ENCODE measurements around the gene FRMD4B. TPM values are rescaled to one million over a fixed set of nuclear protein-coding genes. Genes with fewer than 3 reads are reported as not detected.

The FRMD4B gene
- total RNA-seq, 2 experiments from 2014 or later = not detected

DNA sequence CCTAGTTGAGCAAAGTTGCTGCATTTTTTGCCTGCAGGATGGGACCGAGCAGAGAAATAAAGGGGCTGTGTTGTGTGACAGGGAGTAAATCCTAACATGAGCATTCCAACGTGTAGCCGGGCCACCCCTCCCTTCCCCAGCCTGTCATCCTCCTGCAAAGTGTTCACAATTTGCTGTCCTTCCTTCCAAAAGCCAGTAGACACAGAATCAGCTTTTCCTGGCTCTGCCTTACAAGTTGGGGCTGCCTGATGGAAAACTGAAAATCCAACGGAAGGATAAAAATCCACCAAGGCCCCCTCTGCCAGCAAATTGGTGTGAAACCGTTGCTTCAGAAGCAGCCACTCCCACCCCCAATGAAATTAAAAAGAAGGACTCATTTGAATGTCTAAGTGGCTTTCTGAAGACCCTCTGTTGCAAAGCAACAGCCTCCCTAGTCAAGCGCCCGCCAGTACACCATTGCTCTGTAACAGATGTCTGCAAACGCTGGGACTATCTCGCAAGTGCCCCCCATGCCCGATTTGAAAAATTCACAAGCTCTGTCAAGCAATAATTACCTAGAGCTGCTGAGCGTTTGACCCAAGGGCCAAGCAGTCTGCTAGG is 665 bp downstream of the FRMD4B start:
- H3K9me2 ChIP-seq (ENCODE audit: insufficient read depth, low read length) = no peaks in the 10 kb centered on the region
- no peaks in the 10 kb centered on the region for H3K9me3 ChIP-seq (ENCODE audit: low read length)
- no peaks in the 10 kb centered on the region for H3K4me1 ChIP-seq (ENCODE audit: insufficient read depth, low read length, poor library complexity, severe bottlenecking)
- intact Hi-C loops (cut with micrococcal nuclease; ENCODE audit: unreplicated experiment) = no loop called here
- no TSS peak for BruUV-seq (replicated peaks)
- H3K27ac ChIP-seq (ENCODE audit: low read depth, low read length, poor library complexity, severe bottlenecking) = no peak overlapping the region
- no peak overlapping the region for H3K4me3 ChIP-seq (ENCODE audit: low read depth, low read length, poor library complexity, severe bottlenecking)
- no peak for DNase-seq (ENCODE audit: low spot score)
- ChIA-PET POLR2A (interaction anchor here (0.7 kb wide), 1 partner anchor 9 kb away, joined by 3 read pairs; no protein-coding TSS in a partner anchor), CTCF (ENCODE audit: unreplicated experiment) (no interaction called here)
- H4K20me1 ChIP-seq (ENCODE audit: insufficient read depth, low read length) = no peaks in the 10 kb centered on the region
- H2AFZ ChIP-seq (ENCODE audit: low read length) = no peak overlapping the region
- no peaks in the 10 kb centered on the region for H3K79me2 ChIP-seq (ENCODE audit: insufficient read depth, low read depth, low read length)
- H3K4me2 ChIP-seq (ENCODE audit: low read length) = no peak overlapping the region
- no peak for TF ChIP-seq EZH2phosphoT487 (IDR thresholded peaks at IDR 0.05; ENCODE audit: borderline replicate concordance, low read depth, low read length)
- TF ChIP-seq, protein P1, sequence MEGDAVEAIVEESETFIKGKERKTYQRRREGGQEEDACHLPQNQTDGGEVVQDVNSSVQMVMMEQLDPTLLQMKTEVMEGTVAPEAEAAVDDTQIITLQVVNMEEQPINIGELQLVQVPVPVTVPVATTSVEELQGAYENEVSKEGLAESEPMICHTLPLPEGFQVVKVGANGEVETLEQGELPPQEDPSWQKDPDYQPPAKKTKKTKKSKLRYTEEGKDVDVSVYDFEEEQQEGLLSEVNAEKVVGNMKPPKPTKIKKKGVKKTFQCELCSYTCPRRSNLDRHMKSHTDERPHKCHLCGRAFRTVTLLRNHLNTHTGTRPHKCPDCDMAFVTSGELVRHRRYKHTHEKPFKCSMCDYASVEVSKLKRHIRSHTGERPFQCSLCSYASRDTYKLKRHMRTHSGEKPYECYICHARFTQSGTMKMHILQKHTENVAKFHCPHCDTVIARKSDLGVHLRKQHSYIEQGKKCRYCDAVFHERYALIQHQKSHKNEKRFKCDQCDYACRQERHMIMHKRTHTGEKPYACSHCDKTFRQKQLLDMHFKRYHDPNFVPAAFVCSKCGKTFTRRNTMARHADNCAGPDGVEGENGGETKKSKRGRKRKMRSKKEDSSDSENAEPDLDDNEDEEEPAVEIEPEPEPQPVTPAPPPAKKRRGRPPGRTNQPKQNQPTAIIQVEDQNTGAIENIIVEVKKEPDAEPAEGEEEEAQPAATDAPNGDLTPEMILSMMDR (conservative IDR thresholded peaks at IDR 0.05; ENCODE audit: low read length) = no peak
- H3K36me3 ChIP-seq (ENCODE audit: insufficient read depth, low read length) = no peaks in the 10 kb centered on the region

DNA sequence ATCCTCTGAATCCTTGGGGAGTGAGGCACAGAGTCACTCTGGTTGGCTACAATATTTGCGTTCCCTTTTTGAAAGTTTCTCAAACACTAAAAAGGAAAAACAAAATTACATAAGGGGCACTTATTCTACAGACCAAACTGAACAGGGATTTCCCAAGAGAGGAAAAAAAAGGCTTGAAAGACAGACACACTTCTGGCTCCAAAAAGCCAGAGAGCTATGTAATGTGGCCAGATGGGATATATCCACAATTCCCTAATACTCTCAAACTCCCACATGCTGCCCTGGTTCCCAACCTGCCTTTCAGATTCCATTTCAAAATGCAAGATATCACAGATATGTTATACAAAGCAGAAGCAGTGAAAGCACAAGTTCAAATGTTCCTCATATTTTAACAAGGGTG is 1.6 kb downstream of the FRMD4B start:
- Histone ChIP-seq H3K9me2 (ENCODE audit: insufficient read depth, low read length) (no peaks in the 10 kb centered on the region), H2AFZ (ENCODE audit: low read length) (no peak overlapping the region), H3K27ac (ENCODE audit: low read depth, low read length, poor library complexity, severe bottlenecking) (no peak overlapping the region), H4K20me1 (ENCODE audit: insufficient read depth, low read length) (no peaks in the 10 kb centered on the region), H3K79me2 (ENCODE audit: insufficient read depth, low read depth, low read length) (no peaks in the 10 kb centered on the region), H3K4me3 (ENCODE audit: low read depth, low read length, poor library complexity, severe bottlenecking) (no peak overlapping the region), H3K4me2 (ENCODE audit: low read length) (no peak overlapping the region), H3K4me1 (ENCODE audit: insufficient read depth, low read length, poor library complexity, severe bottlenecking) (no peaks in the 10 kb centered on the region), H3K9me3 (ENCODE audit: low read length) (no peaks in the 10 kb centered on the region), H3K36me3 (ENCODE audit: insufficient read depth, low read length) (no peaks in the 10 kb centered on the region)
- BruUV-seq (replicated peaks) = no TSS peak
- CTCF ChIA-PET (ENCODE audit: unreplicated experiment) = no interaction called here
- POLR2A ChIA-PET = interaction anchor here (1.1 kb wide), 1 partner anchor 263 kb away, joined by 4 read pairs; no protein-coding TSS in a partner anchor
- no peak for TF ChIP-seq EZH2phosphoT487 (IDR thresholded peaks at IDR 0.05; ENCODE audit: borderline replicate concordance, low read depth, low read length)
- TF ChIP-seq, protein P1 (conservative IDR thresholded peaks at IDR 0.05; ENCODE audit: low read length) = no peak
- DNase-seq (ENCODE audit: low spot score) = no peak
- intact Hi-C loops (cut with micrococcal nuclease; ENCODE audit: unreplicated experiment) = no loop called here

DNA sequence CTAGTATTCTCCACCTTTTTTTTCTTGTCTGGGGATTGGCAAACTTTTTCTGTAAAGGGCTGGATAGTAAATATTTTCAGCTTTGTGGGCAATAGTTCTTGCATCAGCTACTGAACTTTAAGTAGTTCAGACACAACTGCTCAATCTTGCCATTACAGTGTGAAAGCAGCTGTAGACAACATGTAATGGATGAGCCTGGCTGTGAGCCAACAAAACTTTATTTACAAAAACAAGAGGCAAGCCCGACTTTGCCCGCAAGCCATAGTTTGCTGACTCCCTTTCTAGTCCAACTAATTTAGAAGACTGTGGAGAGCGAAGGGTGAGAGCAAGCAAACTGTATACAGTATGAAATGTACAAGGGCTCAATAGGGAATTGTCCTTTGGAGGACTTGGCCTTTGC is 6.2 kb downstream of the FRMD4B start:
- Histone ChIP-seq H3K36me3 (ENCODE audit: insufficient read depth, low read length) (no peaks in the 10 kb centered on the region), H3K4me2 (ENCODE audit: low read length) (no peak overlapping the region), H3K27ac (ENCODE audit: low read depth, low read length, poor library complexity, severe bottlenecking) (no peak overlapping the region), H3K79me2 (ENCODE audit: insufficient read depth, low read depth, low read length) (no peaks in the 10 kb centered on the region), H3K4me3 (ENCODE audit: low read depth, low read length, poor library complexity, severe bottlenecking) (no peak overlapping the region), H2AFZ (ENCODE audit: low read length) (no peak overlapping the region), H3K9me2 (ENCODE audit: insufficient read depth, low read length) (no peaks in the 10 kb centered on the region), H3K4me1 (ENCODE audit: insufficient read depth, low read length, poor library complexity, severe bottlenecking) (no peaks in the 10 kb centered on the region), H3K9me3 (ENCODE audit: low read length) (no peaks in the 10 kb centered on the region), H4K20me1 (ENCODE audit: insufficient read depth, low read length) (no peaks in the 10 kb centered on the region)
- POLR2A ChIA-PET = no interaction called here
- intact Hi-C loops (cut with micrococcal nuclease; ENCODE audit: unreplicated experiment) = no loop called here
- CTCF ChIA-PET (ENCODE audit: unreplicated experiment) = no interaction called here
- no peak for DNase-seq (ENCODE audit: low spot score)
- no TSS peak for BruUV-seq (replicated peaks)
- no peak for TF ChIP-seq EZH2phosphoT487 (IDR thresholded peaks at IDR 0.05; ENCODE audit: borderline replicate concordance, low read depth, low read length)
- TF ChIP-seq, protein P1 (conservative IDR thresholded peaks at IDR 0.05; ENCODE audit: low read length) = no peak

Data from OCI-LY7 (cell line).